ENCODE data around the gene JARID2.

The JARID2 gene

GRCh38 chr6:15427331-15428070, 181.6 kb downstream of the JARID2 start:
- DNase-seq: no peak

GRCh38 chr6:15429141-15430110, 183.6 kb downstream of the JARID2 start:
- DNase-seq: no peak

GRCh38 chr6:15430186-15430585, 184.3 kb downstream of the JARID2 start:
- no peak for DNase-seq

GRCh38 chr6:15430931-15431405, 185.1 kb downstream of the JARID2 start:
- no peak for DNase-seq

GRCh38 chr6:15431762-15432483, 186.1 kb downstream of the JARID2 start:
- DNase-seq: no peak

GRCh38 chr6:15433511-15433861, 187.6 kb downstream of the JARID2 start:
- DNase-seq: no peak

- no peak for DNase-seq
These were observed 188.4 kb downstream of the JARID2 start for GRCh38 chr6:15434263-15434662.

- DNase-seq: no peak
These were observed 189.0 kb downstream of the JARID2 start for GRCh38 chr6:15434823-15435380.

- DNase-seq: no peak
These were observed 189.6 kb downstream of the JARID2 start for GRCh38 chr6:15435468-15435867.

- no peak for DNase-seq
These were observed 190.6 kb downstream of the JARID2 start for GRCh38 chr6:15436451-15436850.

- DNase-seq: no peak
These were observed 191.3 kb downstream of the JARID2 start for GRCh38 chr6:15437090-15437635.

GRCh38 chr6:15439410-15440025, 193.6 kb downstream of the JARID2 start:
- no peak for DNase-seq

- no peak for DNase-seq
These were observed 194.2 kb downstream of the JARID2 start for GRCh38 chr6:15440040-15440439.

- DNase-seq: peak; percentile 41
These were observed 195.5 kb downstream of the JARID2 start for GRCh38 chr6:15441215-15441868.

- no peak for DNase-seq
These were observed 196.1 kb downstream of the JARID2 start for GRCh38 chr6:15441981-15442380.

GRCh38 chr6:15442467-15442866, 196.6 kb downstream of the JARID2 start:
- no peak for DNase-seq

GRCh38 chr6:15443119-15443830, 197.4 kb downstream of the JARID2 start:
- no peak for DNase-seq

GRCh38 chr6:15444081-15444731, 198.3 kb downstream of the JARID2 start:
- DNase-seq: no peak

GRCh38 chr6:15444881-15445280, 199.0 kb downstream of the JARID2 start:
- peak; percentile 52 for DNase-seq

- no peak for DNase-seq
These were observed 201.8 kb downstream of the JARID2 start for GRCh38 chr6:15447546-15448267.

All from NCI-H446 treated with DMSO at 0.1 percent for 48 hours (cell line).